Activated CD4-positive, alpha-beta memory T cell treated with anti-CD3 and anti-CD28 coated beads for 36 hours (primary cell): ENCODE data around the gene GPR62. TPM values are rescaled to one million over a fixed set of nuclear protein-coding genes. Genes with fewer than 3 reads are reported as not detected.
A peak's percentile ranks its signal among the peaks of the same experiment; 100 is the strongest.

Source experiments
- CTCF ChIA-PET: fragments of 350-600 bp; sonication (Branson Sonifier 250); formaldehyde crosslinking; loops from one replicate; lab custom pipeline; 2021; ENCODE audit warnings: antibody characterized with exemption, inconsistent platforms; lab: Charles Lee
- POLR2A ChIA-PET: fragments of 350-600 bp; sonication (Branson Sonifier 250); formaldehyde crosslinking; loops from one replicate; lab custom pipeline; 2021; ENCODE audit warnings: antibody characterized with exemption; lab: Charles Lee
- DNase-seq: peaks from one replicate; pipeline ENCODE4 v3.0.0-alpha.2; 2020
- H3K27ac Mint-ChIP-seq: one replicate; pipeline ENCODE4 v1.8.0; 2021; ENCODE audit warnings: mixed read lengths
- H3K27me3 Mint-ChIP-seq: one replicate; pipeline ENCODE4 v1.8.0; 2021; ENCODE audit warnings: mixed read lengths
- H3K36me3 Mint-ChIP-seq: one replicate; pipeline ENCODE4 v1.8.0; 2021; ENCODE audit warnings: mixed read lengths
- H3K4me1 Mint-ChIP-seq: one replicate; pipeline ENCODE4 v1.8.0; 2021; ENCODE audit warnings: low read depth, mixed read lengths
- H3K4me3 Mint-ChIP-seq: one replicate; pipeline ENCODE4 v1.8.0; 2021; ENCODE audit warnings: mild to moderate bottlenecking, mixed read lengths
- H3K9me3 Mint-ChIP-seq: one replicate; pipeline ENCODE4 v1.8.0; 2021; ENCODE audit warnings: mixed read lengths
- intact Hi-C: fragments of 100-400 bp; cut with micrococcal nuclease; formaldehyde crosslinking; loops from one replicate; pipeline ENCODE4 v1.15.1; 2023
- total RNA-seq, 2 experiments: library from RNA; stranded (reverse); gene quantifications; one replicate each; pipeline ENCODE4 v1.2.3, GENCODE V29; 2021

The GPR62 gene
- total RNA-seq, 2 experiments from 2014 or later: not detected

- Mint-ChIP-seq H3K36me3 (no peaks in the 10 kb centered on the region), H3K9me3 (no peaks in the 10 kb centered on the region), H3K4me1 (peaks cover 7% of the 10 kb centered on the region), H3K4me3 (no peak overlapping the region), H3K27me3 (no peaks in the 10 kb centered on the region), H3K27ac (no peak overlapping the region)
- no peak for DNase-seq
- ChIA-PET CTCF (interaction anchor here (2.5 kb wide), 1 partner anchor 27 kb away, joined by 12 read pairs; the partner anchor contains the start of genes ABHD14A and ABHD14B), POLR2A (no interaction called here)
- intact Hi-C loops: loop anchor here (10.0 kb wide), 1 partner anchor 272 kb away; the partner anchor contains the start of gene TEX264
These were observed 8.4 kb upstream of the GPR62 start for GRCh38 chr3:51946796-51947195.

GRCh38 chr3:51947215-51947900 is 7.8 kb upstream of the GPR62 start:
- no peaks in the 10 kb centered on the region for H3K9me3 Mint-ChIP-seq
- H3K4me1 Mint-ChIP-seq: peaks cover 7% of the 10 kb centered on the region
- DNase-seq: no peak
- no peaks in the 10 kb centered on the region for H3K27me3 Mint-ChIP-seq
- no peak overlapping the region for H3K4me3 Mint-ChIP-seq
- H3K27ac Mint-ChIP-seq: no peak overlapping the region
- intact Hi-C loops: loop anchor here (10.0 kb wide), 1 partner anchor 273 kb away; the partner anchor contains the start of gene TEX264
- ChIA-PET POLR2A (no interaction called here), CTCF (interaction anchor here (2.5 kb wide), 1 partner anchor 27 kb away, joined by 12 read pairs; the partner anchor contains the start of genes ABHD14A and ABHD14B)
- no peaks in the 10 kb centered on the region for H3K36me3 Mint-ChIP-seq

- no peak overlapping the region for H3K4me3 Mint-ChIP-seq
- no peaks in the 10 kb centered on the region for H3K9me3 Mint-ChIP-seq
- ChIA-PET CTCF (interaction anchor here (2.5 kb wide), 1 partner anchor 26 kb away, joined by 12 read pairs; the partner anchor contains the start of genes ABHD14A and ABHD14B), POLR2A (no interaction called here)
- intact Hi-C loops: loop anchor here (10.0 kb wide), 1 partner anchor 273 kb away; the partner anchor contains the start of gene TEX264
- no peak for DNase-seq
- H3K4me1 Mint-ChIP-seq: peaks cover 2% of the 10 kb centered on the region
- H3K27ac Mint-ChIP-seq: no peak overlapping the region
- H3K27me3 Mint-ChIP-seq: peaks cover 1% of the 10 kb centered on the region
- no peaks in the 10 kb centered on the region for H3K36me3 Mint-ChIP-seq
These were observed 7.1 kb upstream of the GPR62 start for GRCh38 chr3:51948016-51948580.

- Mint-ChIP-seq H3K9me3 (no peaks in the 10 kb centered on the region), H3K4me1 (no peaks in the 10 kb centered on the region), H3K36me3 (no peaks in the 10 kb centered on the region), H3K27ac (no peak overlapping the region), H3K4me3 (no peak overlapping the region), H3K27me3 (peaks cover 6% of the 10 kb centered on the region)
- CTCF ChIA-PET: no interaction called here
- POLR2A ChIA-PET: no interaction called here
- intact Hi-C loops: loop anchor here (10.0 kb wide), 1 partner anchor 274 kb away; the partner anchor contains the start of gene TEX264
- DNase-seq: no peak
These were observed 6.1 kb upstream of the GPR62 start for GRCh38 chr3:51949121-51949520.

GRCh38 chr3:51950899-51951298 is 4.3 kb upstream of the GPR62 start:
- Mint-ChIP-seq H3K9me3 (no peaks in the 10 kb centered on the region), H3K27me3 (peaks cover 17% of the 10 kb centered on the region), H3K4me1 (peaks cover 2% of the 10 kb centered on the region), H3K4me3 (no peak overlapping the region), H3K27ac (no peak overlapping the region), H3K36me3 (no peaks in the 10 kb centered on the region)
- POLR2A ChIA-PET: no interaction called here
- intact Hi-C loops: no loop called here
- no peak for DNase-seq
- CTCF ChIA-PET: interaction anchor here (1.2 to 1.9 kb wide), 2 partner anchors 8 to 10 kb away, joined by 3 to 8 read pairs; partner anchors contain the start of gene RRP9

DNA sequence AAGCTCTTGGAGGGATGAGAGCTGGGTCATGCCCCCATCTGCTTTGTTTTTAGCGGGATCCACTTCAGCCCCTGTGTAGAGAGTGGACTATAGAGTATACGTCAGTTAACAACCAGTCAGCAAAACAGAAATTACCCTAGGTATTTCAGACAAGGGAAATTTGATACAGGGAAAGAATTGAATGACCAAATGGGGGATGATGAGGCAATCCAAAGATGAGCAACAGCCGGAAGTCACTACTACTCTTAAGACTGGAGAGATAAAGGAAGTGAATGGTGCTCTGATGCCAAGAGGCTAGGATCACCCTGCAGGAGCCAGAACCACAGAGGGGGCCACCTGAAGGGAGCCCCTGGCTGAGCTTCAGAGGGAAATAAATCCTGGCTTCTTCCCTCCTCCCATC is 1.7 kb upstream of the GPR62 start:
- peaks cover 4% of the 10 kb centered on the region for H3K36me3 Mint-ChIP-seq
- no peak overlapping the region for H3K27ac Mint-ChIP-seq
- ChIA-PET CTCF (interaction anchor here (1.0 to 2.0 kb wide), 6 partner anchors 8 to 20 kb away, joined by 3 to 9 read pairs (median 6); partner anchors contain the start of genes ABHD14B, PARP3 and RRP9), POLR2A (no interaction called here)
- no peak for DNase-seq
- H3K4me1 Mint-ChIP-seq: peaks cover 2% of the 10 kb centered on the region
- peaks cover 17% of the 10 kb centered on the region for H3K27me3 Mint-ChIP-seq
- intact Hi-C loops: no loop called here
- H3K4me3 Mint-ChIP-seq: no peak overlapping the region
- H3K9me3 Mint-ChIP-seq: no peaks in the 10 kb centered on the region

DNA sequence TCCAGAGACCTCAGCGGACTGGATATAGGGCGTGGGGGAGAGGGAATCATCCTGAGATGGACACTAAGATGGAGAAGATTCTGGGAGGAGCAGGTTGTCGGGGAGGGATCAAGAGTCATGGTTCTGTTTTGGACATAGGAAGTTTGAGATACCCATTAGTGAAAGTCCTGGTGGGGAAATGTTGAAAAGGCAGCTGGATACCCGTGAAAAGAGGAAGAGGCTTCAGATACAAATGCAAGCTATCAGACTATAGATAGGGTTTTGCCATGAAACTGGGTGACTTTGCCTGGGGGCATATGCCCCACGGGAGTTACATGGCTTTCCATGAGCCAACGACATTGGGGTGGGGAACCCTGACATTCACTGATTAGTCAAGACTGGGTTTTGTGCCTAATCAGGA is 1.1 kb upstream of the GPR62 start:
- ChIA-PET POLR2A (no interaction called here), CTCF (interaction anchor here (1.0 to 2.0 kb wide), 5 partner anchors 9 to 20 kb away, joined by 3 to 9 read pairs (median 4); partner anchors contain the start of genes ABHD14B, PARP3 and RRP9)
- Mint-ChIP-seq H3K36me3 (peaks cover 4% of the 10 kb centered on the region), H3K27me3 (peaks cover 17% of the 10 kb centered on the region), H3K4me1 (peaks cover 2% of the 10 kb centered on the region), H3K27ac (no peak overlapping the region), H3K4me3 (no peak overlapping the region), H3K9me3 (no peaks in the 10 kb centered on the region)
- intact Hi-C loops: no loop called here
- DNase-seq: no peak

- H3K27me3 Mint-ChIP-seq: peaks cover 17% of the 10 kb centered on the region
- no peaks in the 10 kb centered on the region for H3K9me3 Mint-ChIP-seq
- H3K4me1 Mint-ChIP-seq: peaks cover 2% of the 10 kb centered on the region
- no peak overlapping the region for H3K27ac Mint-ChIP-seq
- ChIA-PET POLR2A (no interaction called here), CTCF (interaction anchor here (1.0 to 2.0 kb wide), 5 partner anchors 10 to 19 kb away, joined by 3 to 9 read pairs (median 4); partner anchors contain the start of genes ABHD14B, PARP3 and RRP9)
- DNase-seq: no peak
- H3K36me3 Mint-ChIP-seq: peaks cover 4% of the 10 kb centered on the region
- intact Hi-C loops: no loop called here
- H3K4me3 Mint-ChIP-seq: no peak overlapping the region
These were observed 468 bp upstream of the GPR62 start for GRCh38 chr3:51954713-51955112.

DNA sequence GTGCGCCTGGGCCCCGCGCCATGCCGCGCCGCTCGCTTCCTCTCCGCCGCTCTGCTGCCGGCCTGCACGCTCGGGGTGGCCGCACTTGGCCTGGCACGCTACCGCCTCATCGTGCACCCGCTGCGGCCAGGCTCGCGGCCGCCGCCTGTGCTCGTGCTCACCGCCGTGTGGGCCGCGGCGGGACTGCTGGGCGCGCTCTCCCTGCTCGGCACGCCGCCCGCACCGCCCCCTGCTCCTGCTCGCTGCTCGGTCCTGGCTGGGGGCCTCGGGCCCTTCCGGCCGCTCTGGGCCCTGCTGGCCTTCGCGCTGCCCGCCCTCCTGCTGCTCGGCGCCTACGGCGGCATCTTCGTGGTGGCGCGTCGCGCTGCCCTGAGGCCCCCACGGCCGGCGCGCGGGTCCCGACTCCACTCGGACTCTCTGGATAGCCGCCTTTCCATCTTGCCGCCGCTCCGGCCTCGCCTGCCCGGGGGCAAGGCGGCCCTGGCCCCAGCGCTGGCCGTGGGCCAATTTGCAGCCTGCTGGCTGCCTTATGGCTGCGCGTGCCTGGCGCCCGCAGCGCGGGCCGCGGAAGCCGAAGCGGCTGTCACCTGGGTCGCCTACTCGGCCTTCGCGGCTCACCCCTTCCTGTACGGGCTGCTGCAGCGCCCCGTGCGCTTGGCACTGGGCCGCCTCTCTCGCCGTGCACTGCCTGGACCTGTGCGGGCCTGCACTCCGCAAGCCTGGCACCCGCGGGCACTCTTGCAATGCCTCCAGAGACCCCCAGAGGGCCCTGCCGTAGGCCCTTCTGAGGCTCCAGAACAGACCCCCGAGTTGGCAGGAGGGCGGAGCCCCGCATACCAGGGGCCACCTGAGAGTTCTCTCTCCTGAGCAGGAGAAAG is 951 bp downstream of the GPR62 start:
- peak; percentile 55 for DNase-seq
- Mint-ChIP-seq H3K9me3 (no peaks in the 10 kb centered on the region), H3K4me3 (peak overlapping the region; percentile 16), H3K36me3 (peaks cover 6% of the 10 kb centered on the region), H3K27me3 (peaks cover 17% of the 10 kb centered on the region), H3K4me1 (peaks cover 2% of the 10 kb centered on the region), H3K27ac (no peak overlapping the region)
- ChIA-PET CTCF (no interaction called here), POLR2A (interaction anchor here (0.5 kb wide), 1 partner anchor 36 kb away, joined by 4 read pairs; no protein-coding TSS in a partner anchor)
- intact Hi-C loops: no loop called here

DNA sequence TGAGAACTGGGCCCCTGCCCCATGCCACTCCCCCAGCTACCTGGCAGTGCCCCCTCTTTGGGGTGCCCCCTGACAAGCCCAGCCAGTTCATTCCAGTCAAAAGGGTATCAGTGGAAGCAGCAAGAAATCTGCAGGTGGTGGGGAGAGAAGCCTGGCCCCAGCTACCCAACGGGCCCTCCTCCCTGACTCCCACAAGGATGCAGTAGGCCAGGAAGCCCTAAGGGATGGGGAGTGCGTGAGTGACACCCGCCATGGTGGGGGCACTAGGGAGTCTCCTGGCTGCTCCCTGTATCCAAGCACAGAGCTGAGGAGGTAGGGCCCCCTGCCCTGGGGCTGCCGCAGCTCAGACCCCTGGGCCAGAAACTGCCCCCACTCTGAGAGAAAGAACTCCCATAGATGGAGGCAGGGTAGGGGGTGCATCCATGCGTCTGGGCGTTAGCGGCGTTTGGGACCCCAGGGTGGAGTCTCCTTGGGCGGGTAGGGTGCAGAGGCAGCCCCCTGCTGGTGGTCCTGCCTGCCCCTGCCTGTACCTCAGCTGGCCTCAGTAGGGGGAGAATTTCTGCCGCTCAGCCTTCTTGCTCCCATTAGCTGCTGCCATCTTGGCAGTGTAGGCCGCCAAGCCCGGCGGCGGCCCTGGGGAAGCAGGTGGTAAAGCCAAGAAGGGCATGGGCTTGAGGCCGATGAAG is 2.5 kb downstream of the GPR62 start:
- ChIA-PET CTCF (interaction anchor here (0.6 to 1.6 kb wide), 4 partner anchors 16 to 25 kb away, joined by 3 to 7 read pairs (median 5); partner anchors contain the start of genes ABHD14A, ABHD14B, ACY1 and PARP3), POLR2A (no interaction called here)
- Mint-ChIP-seq H3K4me1 (peaks cover 2% of the 10 kb centered on the region), H3K27ac (no peak overlapping the region), H3K27me3 (peaks cover 17% of the 10 kb centered on the region), H3K36me3 (peaks cover 6% of the 10 kb centered on the region), H3K9me3 (no peaks in the 10 kb centered on the region), H3K4me3 (no peak overlapping the region)
- DNase-seq: no peak
- intact Hi-C loops: no loop called here
